ENCODE results near the gene PNLIPRP1. TPM values are rescaled to one million over a fixed set of nuclear protein-coding genes. Genes with fewer than 3 reads are reported as not detected.

PNLIPRP1 gene
- total RNA-seq, 1 experiment from 2014 or later: 1.6 TPM

DNA sequence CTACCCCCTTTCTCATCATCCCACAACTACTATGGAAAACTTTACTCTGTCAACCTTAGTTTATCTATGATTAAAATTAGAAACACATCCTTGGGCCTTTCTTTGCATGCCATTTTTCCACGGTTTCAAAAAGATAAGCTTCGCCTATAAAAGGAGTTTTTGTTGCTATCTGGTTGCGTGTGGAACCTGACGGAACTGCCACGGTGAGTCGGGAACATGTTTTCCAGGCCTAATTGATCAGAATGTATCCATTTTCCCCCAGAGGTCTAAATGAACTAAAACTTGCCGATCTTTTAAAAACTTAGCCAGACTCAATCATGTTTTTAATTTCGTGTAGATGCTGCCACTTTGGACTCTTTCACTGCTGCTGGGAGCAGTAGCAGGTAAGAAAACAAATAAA, 45.0 kb upstream of the PNLIPRP1 start, which contains the start of gene PNLIP:
Gene PNLIP (plus strand): TSS at position 176 of the 400 bp plus-strand sequence. CDS start 162 bp downstream, at position 338.
- H3K9ac ChIP-seq (ENCODE audit: low read length): no peak within 1 kb of the TSS
- H3K9me3 ChIP-seq (ENCODE audit: control insufficient read depth in 1 of 2, insufficient read depth in 1 of 2, low read depth in 1 of 2, low read length in 2 of 2): no peaks in the 10 kb centered on the region
- DNase-seq (ENCODE audit: low read depth, low spot score) (no peak), ATAC-seq (no peak)
- TF ChIP-seq EZH2phosphoT487 (IDR thresholded peaks at IDR 0.05; ENCODE audit: borderline replicate concordance) (no peak), ZFX (IDR thresholded peaks at IDR 0.05) (no peak)
- TF ChIP-seq, protein P1, sequence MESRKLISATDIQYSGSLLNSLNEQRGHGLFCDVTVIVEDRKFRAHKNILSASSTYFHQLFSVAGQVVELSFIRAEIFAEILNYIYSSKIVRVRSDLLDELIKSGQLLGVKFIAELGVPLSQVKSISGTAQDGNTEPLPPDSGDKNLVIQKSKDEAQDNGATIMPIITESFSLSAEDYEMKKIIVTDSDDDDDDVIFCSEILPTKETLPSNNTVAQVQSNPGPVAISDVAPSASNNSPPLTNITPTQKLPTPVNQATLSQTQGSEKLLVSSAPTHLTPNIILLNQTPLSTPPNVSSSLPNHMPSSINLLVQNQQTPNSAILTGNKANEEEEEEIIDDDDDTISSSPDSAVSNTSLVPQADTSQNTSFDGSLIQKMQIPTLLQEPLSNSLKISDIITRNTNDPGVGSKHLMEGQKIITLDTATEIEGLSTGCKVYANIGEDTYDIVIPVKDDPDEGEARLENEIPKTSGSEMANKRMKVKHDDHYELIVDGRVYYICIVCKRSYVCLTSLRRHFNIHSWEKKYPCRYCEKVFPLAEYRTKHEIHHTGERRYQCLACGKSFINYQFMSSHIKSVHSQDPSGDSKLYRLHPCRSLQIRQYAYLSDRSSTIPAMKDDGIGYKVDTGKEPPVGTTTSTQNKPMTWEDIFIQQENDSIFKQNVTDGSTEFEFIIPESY (IDR thresholded peaks at IDR 0.05; ENCODE audit: extremely low read depth, insufficient replicate concordance, low read length): no peak
- no peaks in the 10 kb centered on the region for H4K20me1 ChIP-seq (ENCODE audit: insufficient read depth)
- no peak within 1 kb of the TSS for H2AFZ ChIP-seq (ENCODE audit: low read depth, low read length, poor library complexity, severe bottlenecking)
- BruUV-seq (replicated peaks): no TSS peak
- H3K79me2 ChIP-seq (ENCODE audit: insufficient read depth, low read length): no peaks in the 10 kb centered on the region
- no peak within 1 kb of the TSS for H3K27ac ChIP-seq (ENCODE audit: low read depth, low read length)
- no peaks in the 10 kb centered on the region for H3K36me3 ChIP-seq (ENCODE audit: control insufficient read depth in 1 of 2, insufficient read depth in 2 of 2, low read length in 2 of 2)
- RAD21 ChIA-PET (ENCODE audit: low non-redundant PET in 1 of 2, low total read pairs in 2 of 2, uncharacterized antibody in 2 of 2, unreplicated experiment in 2 of 2): no interaction called here
- H3K9me2 ChIP-seq (ENCODE audit: insufficient read depth): no peaks in the 10 kb centered on the region
- CTCF ChIA-PET: no interaction called here
- no peak within 1 kb of the TSS for H3K4me2 ChIP-seq (ENCODE audit: low read length)
- POLR2A ChIA-PET: no interaction called here
- H3K4me3 ChIP-seq (replicated peaks in 1 of 2; ENCODE audit: low read depth in 1 of 2, low read length in 2 of 2): no peak within 1 kb of the TSS
- intact Hi-C loops (cut with micrococcal nuclease): no loop called here
- H3K4me1 ChIP-seq (ENCODE audit: control insufficient read depth in 1 of 2, insufficient read depth in 2 of 2, low read length in 2 of 2): no peaks in the 10 kb centered on the region
- H3K27me3 ChIP-seq (ENCODE audit: insufficient read depth, low read length): peaks cover 38% of the 10 kb centered on the region

- ATAC-seq (no peak), DNase-seq (ENCODE audit: low read depth, low spot score) (no peak)
- Histone ChIP-seq H3K9me2 (ENCODE audit: insufficient read depth) (no peaks in the 10 kb centered on the region), H3K9ac (ENCODE audit: low read length) (no peak overlapping the region), H3K36me3 (ENCODE audit: control insufficient read depth in 1 of 2, insufficient read depth in 2 of 2, low read length in 2 of 2) (no peaks in the 10 kb centered on the region), H4K20me1 (ENCODE audit: insufficient read depth) (no peaks in the 10 kb centered on the region), H3K4me3 (replicated peaks in 1 of 2; ENCODE audit: low read depth in 1 of 2, low read length in 2 of 2) (no peak overlapping the region), H3K4me1 (ENCODE audit: control insufficient read depth in 1 of 2, insufficient read depth in 2 of 2, low read length in 2 of 2) (no peaks in the 10 kb centered on the region), H3K27ac (ENCODE audit: low read depth, low read length) (no peak overlapping the region), H3K27me3 (ENCODE audit: insufficient read depth, low read length) (peaks cover 27% of the 10 kb centered on the region), H3K79me2 (ENCODE audit: insufficient read depth, low read length) (no peaks in the 10 kb centered on the region), H3K9me3 (ENCODE audit: control insufficient read depth in 1 of 2, insufficient read depth in 1 of 2, low read depth in 1 of 2, low read length in 2 of 2) (no peaks in the 10 kb centered on the region), H3K4me2 (ENCODE audit: low read length) (no peak overlapping the region), H2AFZ (ENCODE audit: low read depth, low read length, poor library complexity, severe bottlenecking) (no peak overlapping the region)
- BruUV-seq (replicated peaks): no TSS peak
- TF ChIP-seq ELF1 (IDR thresholded peaks at IDR 0.05; ENCODE audit: borderline replicate concordance, low read depth) (no peak), EZH2phosphoT487 (IDR thresholded peaks at IDR 0.05; ENCODE audit: borderline replicate concordance) (no peak), FOSL1 (IDR thresholded peaks at IDR 0.05; ENCODE audit: low read depth) (no peak), RAD21 (IDR thresholded peaks at IDR 0.05; ENCODE audit: low read depth) (no peak), EZH2 (IDR thresholded peaks at IDR 0.05) (no peak)
- TF ChIP-seq, protein P2, sequence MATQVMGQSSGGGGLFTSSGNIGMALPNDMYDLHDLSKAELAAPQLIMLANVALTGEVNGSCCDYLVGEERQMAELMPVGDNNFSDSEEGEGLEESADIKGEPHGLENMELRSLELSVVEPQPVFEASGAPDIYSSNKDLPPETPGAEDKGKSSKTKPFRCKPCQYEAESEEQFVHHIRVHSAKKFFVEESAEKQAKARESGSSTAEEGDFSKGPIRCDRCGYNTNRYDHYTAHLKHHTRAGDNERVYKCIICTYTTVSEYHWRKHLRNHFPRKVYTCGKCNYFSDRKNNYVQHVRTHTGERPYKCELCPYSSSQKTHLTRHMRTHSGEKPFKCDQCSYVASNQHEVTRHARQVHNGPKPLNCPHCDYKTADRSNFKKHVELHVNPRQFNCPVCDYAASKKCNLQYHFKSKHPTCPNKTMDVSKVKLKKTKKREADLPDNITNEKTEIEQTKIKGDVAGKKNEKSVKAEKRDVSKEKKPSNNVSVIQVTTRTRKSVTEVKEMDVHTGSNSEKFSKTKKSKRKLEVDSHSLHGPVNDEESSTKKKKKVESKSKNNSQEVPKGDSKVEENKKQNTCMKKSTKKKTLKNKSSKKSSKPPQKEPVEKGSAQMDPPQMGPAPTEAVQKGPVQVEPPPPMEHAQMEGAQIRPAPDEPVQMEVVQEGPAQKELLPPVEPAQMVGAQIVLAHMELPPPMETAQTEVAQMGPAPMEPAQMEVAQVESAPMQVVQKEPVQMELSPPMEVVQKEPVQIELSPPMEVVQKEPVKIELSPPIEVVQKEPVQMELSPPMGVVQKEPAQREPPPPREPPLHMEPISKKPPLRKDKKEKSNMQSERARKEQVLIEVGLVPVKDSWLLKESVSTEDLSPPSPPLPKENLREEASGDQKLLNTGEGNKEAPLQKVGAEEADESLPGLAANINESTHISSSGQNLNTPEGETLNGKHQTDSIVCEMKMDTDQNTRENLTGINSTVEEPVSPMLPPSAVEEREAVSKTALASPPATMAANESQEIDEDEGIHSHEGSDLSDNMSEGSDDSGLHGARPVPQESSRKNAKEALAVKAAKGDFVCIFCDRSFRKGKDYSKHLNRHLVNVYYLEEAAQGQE (IDR thresholded peaks at IDR 0.05; ENCODE audit: low read depth): no peak
- TF ChIP-seq, protein P3, sequence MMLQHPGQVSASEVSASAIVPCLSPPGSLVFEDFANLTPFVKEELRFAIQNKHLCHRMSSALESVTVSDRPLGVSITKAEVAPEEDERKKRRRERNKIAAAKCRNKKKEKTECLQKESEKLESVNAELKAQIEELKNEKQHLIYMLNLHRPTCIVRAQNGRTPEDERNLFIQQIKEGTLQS (IDR thresholded peaks at IDR 0.05): no peak
- ChIA-PET RAD21 (ENCODE audit: low non-redundant PET in 1 of 2, low total read pairs in 2 of 2, uncharacterized antibody in 2 of 2, unreplicated experiment in 2 of 2) (no interaction called here), CTCF (no interaction called here), POLR2A (no interaction called here)
- intact Hi-C loops (cut with micrococcal nuclease): no loop called here
Measured at GRCh38 chr10:116548301-116548700, 42.5 kb upstream of the PNLIPRP1 start.
